ENCODE measurements around the gene FAM240B.

The FAM240B gene

DNA sequence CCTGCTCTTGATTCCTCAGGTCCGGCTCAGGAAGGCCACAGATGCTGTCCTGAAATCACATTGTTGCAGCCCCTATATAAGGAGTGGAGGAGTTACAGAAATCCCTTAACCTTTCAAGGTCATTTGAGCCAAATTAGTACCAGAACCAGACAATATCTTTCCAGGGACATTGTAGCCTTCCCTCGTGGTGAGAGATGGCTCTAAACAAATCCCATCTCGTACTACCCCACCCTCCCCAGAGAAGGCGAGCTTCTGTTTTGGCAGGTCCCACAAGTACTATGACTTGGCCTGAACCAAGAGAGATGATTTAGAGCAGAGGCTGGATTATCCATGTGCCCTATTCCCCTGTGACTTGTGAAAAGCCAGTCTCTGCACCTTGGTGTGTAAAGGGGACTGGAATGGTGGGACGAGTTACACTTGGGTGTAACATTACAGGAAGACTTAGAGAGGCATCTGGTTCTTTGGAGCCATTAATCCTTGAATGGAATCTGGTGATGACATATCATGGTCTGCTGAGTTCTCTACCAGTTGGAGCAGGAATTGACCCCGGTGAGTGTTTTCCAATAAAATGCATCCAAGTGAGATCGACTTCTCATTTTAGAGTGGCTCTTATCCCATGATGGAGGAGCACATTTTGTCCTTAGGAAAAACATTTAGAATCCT lies at the start of gene FAM240B:
Gene FAM240B, minus strand, starts transcription at position 51 of the 663 bp plus-strand sequence. CDS start 16,134 bp downstream, outside the sequence.
- TF ChIP-seq, protein P1, sequence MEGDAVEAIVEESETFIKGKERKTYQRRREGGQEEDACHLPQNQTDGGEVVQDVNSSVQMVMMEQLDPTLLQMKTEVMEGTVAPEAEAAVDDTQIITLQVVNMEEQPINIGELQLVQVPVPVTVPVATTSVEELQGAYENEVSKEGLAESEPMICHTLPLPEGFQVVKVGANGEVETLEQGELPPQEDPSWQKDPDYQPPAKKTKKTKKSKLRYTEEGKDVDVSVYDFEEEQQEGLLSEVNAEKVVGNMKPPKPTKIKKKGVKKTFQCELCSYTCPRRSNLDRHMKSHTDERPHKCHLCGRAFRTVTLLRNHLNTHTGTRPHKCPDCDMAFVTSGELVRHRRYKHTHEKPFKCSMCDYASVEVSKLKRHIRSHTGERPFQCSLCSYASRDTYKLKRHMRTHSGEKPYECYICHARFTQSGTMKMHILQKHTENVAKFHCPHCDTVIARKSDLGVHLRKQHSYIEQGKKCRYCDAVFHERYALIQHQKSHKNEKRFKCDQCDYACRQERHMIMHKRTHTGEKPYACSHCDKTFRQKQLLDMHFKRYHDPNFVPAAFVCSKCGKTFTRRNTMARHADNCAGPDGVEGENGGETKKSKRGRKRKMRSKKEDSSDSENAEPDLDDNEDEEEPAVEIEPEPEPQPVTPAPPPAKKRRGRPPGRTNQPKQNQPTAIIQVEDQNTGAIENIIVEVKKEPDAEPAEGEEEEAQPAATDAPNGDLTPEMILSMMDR (IDR thresholded peaks at IDR 0.05; ENCODE audit: low read depth, low read length): no peak
- no peak within 1 kb of the TSS for H3K4me3 ChIP-seq (ENCODE audit: low read depth, low read length)

DNA sequence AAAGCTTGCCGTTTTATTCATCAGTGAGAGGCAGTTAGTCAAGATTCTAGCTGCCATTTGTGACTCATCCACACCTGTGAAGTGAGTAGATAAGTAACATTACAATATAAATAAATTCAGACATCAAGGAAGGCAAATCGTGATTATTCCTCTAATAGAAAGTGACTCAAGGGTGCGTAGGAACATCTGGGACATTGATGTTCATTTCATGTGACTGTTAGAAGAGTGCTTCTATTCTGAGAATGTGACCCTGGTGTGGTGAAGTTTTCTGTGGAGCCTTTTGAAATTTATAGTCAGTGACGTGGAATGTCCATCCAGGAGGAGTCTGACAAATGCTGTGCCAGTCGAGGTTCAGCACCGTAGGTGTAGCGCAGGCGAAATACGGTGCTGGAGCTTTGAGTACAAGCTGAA lies 48.4 kb upstream of the FAM240B start:
- TF ChIP-seq, protein P1 (IDR thresholded peaks at IDR 0.05; ENCODE audit: low read depth, low read length): no peak
- no peak overlapping the region for H3K4me3 ChIP-seq (ENCODE audit: low read depth, low read length)

DNA sequence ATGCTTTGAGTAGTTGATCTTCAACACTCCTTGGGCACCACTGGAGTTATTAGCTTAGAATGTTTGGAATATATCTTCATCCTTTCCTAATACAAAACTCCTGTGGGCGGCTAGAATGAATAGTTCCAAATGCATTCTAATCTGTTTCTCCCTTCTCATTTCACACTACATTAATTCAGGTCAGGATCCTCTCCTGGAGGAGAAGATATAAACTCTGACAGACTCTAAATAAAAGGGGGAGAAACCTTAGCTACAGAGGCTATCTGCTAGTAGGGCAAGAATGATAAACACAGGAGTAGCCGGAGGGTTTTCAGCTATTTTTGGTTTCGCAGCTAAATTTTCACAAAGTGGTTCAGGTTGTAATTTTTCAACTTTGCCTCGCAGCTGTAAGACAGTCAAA lies 45.2 kb upstream of the FAM240B start:
- no peak overlapping the region for H3K4me3 ChIP-seq (ENCODE audit: low read depth, low read length)
- TF ChIP-seq, protein P1 (IDR thresholded peaks at IDR 0.05; ENCODE audit: low read depth, low read length): no peak

DNA sequence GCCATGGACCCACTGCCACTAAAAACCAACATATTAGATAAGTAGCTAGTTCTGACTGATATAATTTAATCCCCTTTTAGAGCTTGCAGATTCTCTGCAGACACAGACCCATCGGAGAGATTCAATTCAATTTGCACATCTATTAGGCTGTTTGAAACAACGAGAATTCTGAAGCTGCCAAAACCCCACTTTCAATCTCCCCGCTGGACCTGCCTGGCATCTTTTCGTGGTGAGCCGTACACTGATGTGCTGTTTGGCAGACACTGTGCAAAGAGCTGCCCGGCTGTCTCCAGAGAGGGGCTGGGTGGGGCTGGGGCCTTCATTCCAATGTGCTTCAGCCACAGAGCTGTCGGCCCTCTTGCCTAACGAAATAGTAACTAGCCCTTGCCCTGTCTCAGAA lies 42.1 kb upstream of the FAM240B start:
- no peak overlapping the region for H3K4me3 ChIP-seq (ENCODE audit: low read depth, low read length)
- TF ChIP-seq, protein P1 (IDR thresholded peaks at IDR 0.05; ENCODE audit: low read depth, low read length): no peak

DNA sequence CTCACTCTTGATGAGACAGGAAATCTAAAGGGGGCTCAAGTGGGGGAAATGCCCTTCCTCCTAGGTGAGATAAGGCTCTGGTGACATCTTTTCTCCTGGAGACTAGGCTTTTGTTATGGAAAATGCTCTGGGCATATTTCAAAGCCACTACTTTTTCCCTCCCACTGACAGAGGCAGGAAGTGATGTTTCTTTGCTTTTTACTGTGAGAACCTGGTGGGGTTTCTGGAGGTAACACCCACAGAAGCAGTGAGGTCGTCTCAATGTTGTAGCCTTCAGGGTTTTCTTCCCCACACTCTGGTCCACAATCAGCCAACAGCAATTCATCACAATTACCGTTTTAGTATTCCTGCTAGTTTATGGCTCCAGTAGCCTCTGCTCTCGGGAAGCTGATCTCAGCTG lies 41.4 kb upstream of the FAM240B start:
- H3K4me3 ChIP-seq (ENCODE audit: low read depth, low read length): no peak overlapping the region
- TF ChIP-seq, protein P1 (IDR thresholded peaks at IDR 0.05; ENCODE audit: low read depth, low read length): no peak

DNA sequence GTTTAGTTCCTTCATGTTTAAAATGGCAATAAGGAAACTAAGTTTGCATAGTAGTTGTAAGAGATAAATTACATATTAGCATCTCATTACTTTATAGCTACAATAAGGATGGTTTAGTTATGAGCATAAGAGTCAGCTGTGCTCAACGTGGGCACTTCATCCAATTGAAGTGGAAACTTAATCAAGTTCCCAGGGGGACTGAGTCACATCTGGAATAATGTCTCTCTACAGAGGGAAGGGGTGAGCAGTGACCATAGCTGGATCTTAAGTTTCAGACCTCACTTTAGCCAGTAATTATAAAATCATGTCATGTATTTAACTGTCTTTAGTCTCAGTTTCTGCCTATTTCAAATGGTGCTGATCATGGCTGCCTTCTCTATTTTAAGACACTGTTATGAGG lies 36.8 kb upstream of the FAM240B start:
- TF ChIP-seq, protein P1 (IDR thresholded peaks at IDR 0.05; ENCODE audit: low read depth, low read length): no peak
- H3K4me3 ChIP-seq (ENCODE audit: low read depth, low read length): no peak overlapping the region

DNA sequence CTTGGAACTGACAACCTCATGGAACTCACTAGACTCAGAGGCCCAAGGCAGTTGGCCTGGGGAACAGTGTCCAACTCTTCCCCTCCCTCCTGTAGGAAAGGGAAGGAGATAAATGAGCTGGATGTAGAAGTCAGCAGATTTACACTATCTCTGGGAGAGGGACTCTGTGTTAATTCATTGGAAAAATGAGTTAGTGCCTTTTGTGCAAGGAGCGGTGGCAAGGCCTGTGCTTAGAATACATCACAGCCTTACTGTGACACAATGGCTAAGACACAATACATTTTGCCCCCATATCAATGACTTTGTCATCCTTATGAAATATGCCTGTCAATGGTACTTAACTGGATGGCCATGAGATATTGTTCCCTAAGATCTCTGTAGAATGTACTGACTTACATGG lies 28.0 kb upstream of the FAM240B start:
- TF ChIP-seq, protein P1 (IDR thresholded peaks at IDR 0.05; ENCODE audit: low read depth, low read length): no peak
- no peak overlapping the region for H3K4me3 ChIP-seq (ENCODE audit: low read depth, low read length)
